Activated naive CD8-positive, alpha-beta T cell (primary cell): ENCODE data around the gene ATP9B.
"Not testable (repeated sequence)": the region's sequence is repeated elsewhere in the genome, so short reads cannot be mapped to it uniquely, and the experiment has no call there.

Source experiments
- H3K27ac Mint-ChIP-seq: one replicate; pipeline ENCODE4 v1.8.0; 2021; ENCODE audit warnings: mixed read lengths
- H3K27me3 Mint-ChIP-seq: one replicate; pipeline ENCODE4 v1.8.0; 2021; ENCODE audit warnings: mixed read lengths
- H3K36me3 Mint-ChIP-seq: one replicate; pipeline ENCODE4 v1.8.0; 2021; ENCODE audit warnings: mixed read lengths
- H3K4me1 Mint-ChIP-seq: one replicate; pipeline ENCODE4 v1.8.0; 2021; ENCODE audit warnings: low read depth, mixed read lengths
- H3K4me3 Mint-ChIP-seq: one replicate; pipeline ENCODE4 v1.8.0; 2021; ENCODE audit warnings: mild to moderate bottlenecking, mixed read lengths
- H3K9me3 Mint-ChIP-seq: one replicate; pipeline ENCODE4 v1.8.0; 2021; ENCODE audit warnings: low read depth, mixed read lengths

ATP9B gene

DNA sequence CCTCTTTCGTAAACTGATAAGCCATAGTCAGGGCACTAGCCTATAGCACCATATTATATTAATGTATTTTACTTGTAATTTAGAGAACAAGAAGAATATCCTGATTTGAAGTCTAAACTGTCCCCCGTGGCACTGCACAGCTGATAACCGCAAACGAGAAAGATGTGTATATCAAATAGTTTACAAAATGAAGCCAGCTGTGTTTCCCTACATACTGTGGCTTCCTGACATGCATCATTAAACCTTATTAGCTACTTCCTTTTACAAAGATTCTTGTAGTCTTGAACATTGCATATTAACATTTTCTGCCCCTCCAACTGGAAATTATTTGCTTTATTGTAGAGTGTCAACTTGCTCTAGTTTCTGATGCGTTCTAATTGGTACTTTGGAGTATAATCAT lies 173.1 kb downstream of the ATP9B start:
- no peak overlapping the region for H3K4me3 Mint-ChIP-seq
- H3K27me3 Mint-ChIP-seq: no peaks in the 10 kb centered on the region
- peaks cover 4% of the 10 kb centered on the region for H3K36me3 Mint-ChIP-seq
- H3K9me3 Mint-ChIP-seq: no peaks in the 10 kb centered on the region
- H3K4me1 Mint-ChIP-seq: peaks cover 6% of the 10 kb centered on the region
- H3K27ac Mint-ChIP-seq: no peak overlapping the region

DNA sequence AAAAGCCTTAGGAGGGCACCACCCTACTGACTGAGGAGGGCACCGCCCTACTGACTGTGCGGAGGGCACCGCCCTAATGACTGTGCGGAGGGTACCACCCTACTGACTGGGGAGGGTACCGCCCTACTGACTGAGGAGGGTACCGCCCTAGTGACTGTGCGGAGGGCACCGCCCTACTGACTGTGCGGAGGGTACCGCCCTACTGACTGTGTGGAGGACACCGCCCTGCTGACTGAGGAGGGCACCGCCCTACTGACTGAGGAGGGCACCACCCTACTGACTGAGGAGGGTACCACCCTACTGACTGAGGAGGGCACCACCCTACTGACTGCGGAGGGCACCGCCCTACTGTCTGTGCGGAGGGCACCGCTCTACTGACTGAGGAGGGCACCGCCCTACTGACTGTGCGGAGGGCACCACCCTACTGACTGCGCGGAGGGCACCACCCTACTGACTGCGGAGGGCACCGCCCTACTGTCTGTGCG lies 176.4 kb downstream of the ATP9B start:
- Mint-ChIP-seq H3K4me3 (no peak overlapping the region), H3K36me3 (no peaks in the 10 kb centered on the region), H3K4me1 (peaks cover 14% of the 10 kb centered on the region), H3K9me3 (no peaks in the 10 kb centered on the region), H3K27ac (no peak overlapping the region), H3K27me3 (no peaks in the 10 kb centered on the region)

DNA sequence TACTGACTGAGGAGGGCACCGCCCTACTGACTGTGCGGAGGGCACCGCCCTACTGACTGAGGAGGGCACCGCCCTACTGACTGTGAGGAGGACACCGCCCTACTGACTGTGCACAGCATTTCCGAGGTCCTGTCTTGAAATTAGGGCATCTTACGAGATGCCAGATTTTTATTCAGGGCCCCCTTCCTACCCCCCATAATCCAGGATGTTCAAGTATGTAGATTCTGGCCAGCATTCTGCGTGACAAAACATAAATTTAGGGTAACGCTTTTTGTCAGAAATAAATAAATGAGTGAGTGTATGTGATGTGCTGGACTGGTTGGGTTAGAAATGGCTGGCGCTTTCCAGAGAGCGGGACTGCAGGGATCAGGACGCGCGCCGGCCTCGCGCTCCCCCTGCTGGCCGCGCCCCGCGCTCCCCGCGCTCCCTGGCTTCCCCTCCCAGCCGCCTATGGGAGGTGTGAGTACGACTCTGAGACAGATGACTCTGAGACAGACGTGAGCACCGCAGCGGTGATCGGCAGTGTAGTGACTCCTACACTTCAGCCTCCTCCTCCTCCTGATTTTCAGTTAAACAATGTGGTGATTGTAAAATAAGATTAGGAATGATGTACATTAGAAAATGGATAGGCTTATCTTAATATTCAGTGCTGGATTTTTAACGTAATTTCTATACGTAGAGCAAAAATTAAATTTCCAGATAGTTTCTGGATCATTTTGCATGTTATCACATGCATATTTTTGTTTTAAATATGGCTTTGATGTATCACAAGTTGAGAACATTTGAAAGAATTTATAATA lies 177.3 kb downstream of the ATP9B start:
- no peaks in the 10 kb centered on the region for H3K27me3 Mint-ChIP-seq
- H3K4me3 Mint-ChIP-seq: peak overlapping the region; percentile 7
- peak overlapping the region; percentile 64 for H3K27ac Mint-ChIP-seq
- H3K4me1 Mint-ChIP-seq: peaks cover 14% of the 10 kb centered on the region
- no peaks in the 10 kb centered on the region for H3K9me3 Mint-ChIP-seq
- no peaks in the 10 kb centered on the region for H3K36me3 Mint-ChIP-seq

DNA sequence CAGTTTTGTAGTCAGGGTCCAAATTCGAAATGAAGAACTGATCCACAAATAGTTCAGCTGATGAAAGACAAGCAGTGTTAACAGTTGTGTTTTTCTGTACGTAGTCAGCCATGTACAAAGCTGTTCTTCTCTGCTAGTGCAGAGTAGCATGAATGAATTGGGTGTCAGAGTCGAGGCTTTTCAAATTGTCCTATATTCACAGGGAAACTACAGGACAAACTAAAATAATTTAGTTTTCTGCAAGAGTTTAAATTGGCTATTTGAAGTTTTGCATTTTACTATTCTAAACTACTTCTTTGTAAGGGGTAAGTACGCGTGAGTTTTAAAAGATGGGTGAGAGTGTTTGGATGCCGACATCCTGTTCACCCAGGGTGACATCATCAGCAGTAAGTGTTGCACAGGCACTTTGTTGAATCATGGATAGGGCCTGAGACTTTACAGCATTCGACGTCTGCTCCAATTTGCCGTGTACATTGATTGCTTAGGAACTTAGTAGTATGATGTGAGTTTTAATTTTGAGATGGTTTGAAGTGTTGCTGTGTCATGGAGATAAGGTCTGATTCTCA lies 179.4 kb downstream of the ATP9B start:
- H3K36me3 Mint-ChIP-seq: no peaks in the 10 kb centered on the region
- H3K4me3 Mint-ChIP-seq: no peak overlapping the region
- no peaks in the 10 kb centered on the region for H3K27me3 Mint-ChIP-seq

DNA sequence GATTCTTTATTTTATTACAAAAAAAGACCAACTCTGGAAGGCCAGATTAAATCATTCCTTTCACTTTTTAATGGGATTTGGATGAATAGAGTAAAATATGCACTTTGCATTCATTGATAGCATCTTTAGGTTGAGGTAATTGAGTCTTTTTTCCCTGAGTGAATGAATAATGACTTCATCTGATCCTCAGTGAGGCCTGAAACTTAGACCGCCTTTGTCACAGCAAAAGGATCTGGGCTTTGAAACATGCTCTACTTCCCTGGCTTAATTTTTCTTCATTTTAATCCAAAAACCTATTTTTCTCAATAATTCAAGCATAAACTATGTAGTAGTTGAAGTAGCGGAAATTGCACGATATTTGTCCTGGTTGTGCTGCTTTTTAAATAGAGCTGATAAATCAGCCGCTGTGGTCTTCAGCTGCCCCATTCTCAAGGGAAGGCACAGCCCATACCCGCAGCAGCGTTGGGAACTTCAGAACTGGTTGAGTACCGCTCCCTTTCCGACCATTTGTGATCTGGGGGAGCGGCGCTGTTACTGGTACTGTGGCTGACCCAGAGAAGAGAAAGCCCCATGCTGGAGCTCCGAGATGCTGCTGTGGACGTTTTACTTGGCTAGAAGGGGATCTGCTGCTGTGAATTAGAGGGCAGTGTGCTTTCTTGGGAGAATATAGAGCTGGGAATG lies 181.2 kb downstream of the ATP9B start:
- Mint-ChIP-seq H3K27ac (no peak overlapping the region), H3K27me3 (no peaks in the 10 kb centered on the region), H3K9me3 (no peaks in the 10 kb centered on the region), H3K4me3 (no peak overlapping the region), H3K36me3 (peaks cover 3% of the 10 kb centered on the region), H3K4me1 (peaks cover 14% of the 10 kb centered on the region)

More for the DNA sequence above, 179.4 kb downstream of the ATP9B start:
- peaks cover 14% of the 10 kb centered on the region for H3K4me1 Mint-ChIP-seq
- H3K9me3 Mint-ChIP-seq: no peaks in the 10 kb centered on the region
- H3K27ac Mint-ChIP-seq: no peak overlapping the region

DNA sequence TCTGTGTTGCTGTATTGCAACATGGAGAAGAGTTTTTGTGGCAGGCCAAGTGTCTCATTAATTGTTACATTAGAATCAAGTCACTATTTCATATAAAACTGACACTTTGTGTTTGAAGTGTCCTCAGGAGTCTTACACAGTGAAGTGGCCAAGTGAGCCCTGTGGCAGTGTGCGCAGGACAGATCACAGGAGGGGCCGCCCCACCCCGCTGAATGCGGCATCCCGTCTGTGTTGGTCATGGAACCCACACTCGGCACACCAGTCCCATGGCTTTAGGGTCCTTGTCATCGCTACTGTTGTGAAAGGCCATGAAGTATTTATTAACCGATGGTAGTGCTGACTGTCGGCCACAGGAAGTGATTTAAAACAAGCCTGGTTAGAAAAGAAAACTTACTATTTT lies 181.8 kb downstream of the ATP9B start:
- H3K4me1 Mint-ChIP-seq: peaks cover 14% of the 10 kb centered on the region
- peaks cover 5% of the 10 kb centered on the region for H3K36me3 Mint-ChIP-seq
- no peaks in the 10 kb centered on the region for H3K27me3 Mint-ChIP-seq
- no peak overlapping the region for H3K4me3 Mint-ChIP-seq
- H3K27ac Mint-ChIP-seq: no peak overlapping the region
- no peaks in the 10 kb centered on the region for H3K9me3 Mint-ChIP-seq

DNA sequence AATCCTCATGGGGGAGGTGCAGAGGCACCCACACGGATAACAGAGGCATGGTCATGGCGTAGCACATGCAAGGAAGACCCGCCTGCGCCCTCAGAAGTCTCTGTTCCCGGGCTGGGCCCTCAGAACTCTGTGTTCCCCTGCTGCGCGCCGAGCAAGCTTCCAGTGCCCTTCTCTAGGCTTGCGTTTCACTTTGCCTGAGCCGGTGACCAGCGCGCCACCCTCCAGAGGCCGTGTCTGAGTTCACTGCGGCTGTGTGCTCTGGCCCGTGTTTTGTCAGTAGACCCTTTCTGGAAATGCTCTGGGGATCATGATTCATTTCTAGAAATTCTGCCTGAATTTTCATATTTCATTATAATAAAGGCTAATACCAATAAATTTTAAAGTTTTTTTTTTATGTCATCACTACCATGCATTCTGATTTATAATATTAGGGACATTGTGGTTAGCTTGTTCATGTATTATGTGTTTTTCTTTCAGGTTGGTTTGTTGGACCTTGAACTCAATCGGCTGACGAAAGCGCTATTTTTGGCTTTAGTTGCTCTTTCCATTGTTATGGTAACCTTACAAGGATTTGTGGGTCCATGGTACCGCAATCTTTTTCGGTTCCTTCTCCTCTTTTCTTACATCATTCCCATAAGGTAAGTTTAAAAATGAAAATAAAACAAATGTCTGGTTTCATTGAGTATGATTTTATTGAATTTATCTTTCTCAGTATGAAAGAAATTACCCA lies 183.9 kb downstream of the ATP9B start:
- Mint-ChIP-seq H3K27me3 (no peaks in the 10 kb centered on the region), H3K36me3 (peaks cover 9% of the 10 kb centered on the region), H3K4me3 (no peak overlapping the region), H3K9me3 (no peaks in the 10 kb centered on the region), H3K4me1 (peaks cover 7% of the 10 kb centered on the region), H3K27ac (no peak overlapping the region)

DNA sequence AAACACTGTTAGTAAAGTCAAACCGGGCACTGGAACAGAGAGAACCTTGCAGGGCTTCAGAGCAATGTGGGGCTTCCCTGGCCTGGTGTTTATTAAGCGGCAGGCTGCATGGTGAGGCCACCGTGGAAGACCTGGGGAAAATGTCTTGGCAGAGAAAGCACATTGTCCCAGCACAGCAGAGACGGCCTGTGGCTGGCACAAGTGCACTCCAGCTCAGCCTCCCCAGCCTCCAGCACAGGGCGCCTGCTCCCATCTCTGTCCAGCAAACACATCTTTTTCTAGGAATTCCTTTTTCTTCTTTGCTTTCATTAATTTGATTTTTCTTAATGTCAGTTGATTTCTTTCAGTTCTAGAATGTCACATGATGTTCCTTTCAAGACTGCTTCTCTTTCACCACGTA lies 188.3 kb downstream of the ATP9B start:
- Mint-ChIP-seq H3K27me3 (no peaks in the 10 kb centered on the region), H3K4me3 (no peak overlapping the region), H3K4me1 (no peaks in the 10 kb centered on the region), H3K36me3 (peaks cover 22% of the 10 kb centered on the region), H3K27ac (no peak overlapping the region), H3K9me3 (no peaks in the 10 kb centered on the region)

DNA sequence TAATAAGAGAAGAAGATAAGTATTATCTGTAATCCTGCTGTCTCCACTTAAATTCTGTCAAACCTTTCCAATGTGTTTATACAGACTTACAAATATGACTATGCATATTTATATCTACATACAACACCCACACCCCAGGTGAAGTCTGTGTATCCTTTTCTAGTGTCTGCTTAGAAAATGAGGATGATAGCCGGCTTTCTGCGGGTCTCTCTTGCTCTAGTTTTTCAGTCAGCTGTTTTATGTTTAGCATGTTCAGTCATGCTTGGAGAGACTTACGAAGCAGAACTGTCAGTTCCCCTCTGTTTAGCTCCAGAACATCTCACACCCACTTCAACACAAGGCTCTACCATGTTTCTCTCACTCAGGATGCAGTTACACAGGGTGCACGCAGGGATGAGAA lies 189.3 kb downstream of the ATP9B start:
- H3K4me1 Mint-ChIP-seq: no peaks in the 10 kb centered on the region
- peaks cover 25% of the 10 kb centered on the region for H3K36me3 Mint-ChIP-seq
- H3K4me3 Mint-ChIP-seq: no peak overlapping the region
- H3K27me3 Mint-ChIP-seq: no peaks in the 10 kb centered on the region
- no peaks in the 10 kb centered on the region for H3K9me3 Mint-ChIP-seq
- H3K27ac Mint-ChIP-seq: no peak overlapping the region

DNA sequence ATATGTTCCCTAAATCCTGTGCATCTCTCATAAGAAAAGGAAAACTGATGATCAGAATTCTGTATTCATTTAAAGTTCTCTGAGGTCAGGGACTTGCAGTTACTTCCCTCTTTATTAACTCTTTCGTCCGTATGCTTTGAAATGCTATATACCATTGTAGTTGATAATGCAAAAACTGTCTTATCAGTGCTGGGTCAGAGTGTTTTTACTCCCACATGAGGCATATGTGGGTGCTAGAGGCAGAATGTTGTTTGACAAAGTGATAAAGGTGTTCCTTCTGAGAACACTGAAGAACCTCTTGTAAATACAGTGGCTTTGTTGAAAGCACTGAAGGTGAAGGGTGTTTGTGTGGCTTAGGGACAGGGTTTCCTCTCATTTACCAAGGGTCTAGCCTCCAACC lies 190.0 kb downstream of the ATP9B start:
- peaks cover 28% of the 10 kb centered on the region for H3K36me3 Mint-ChIP-seq
- no peak overlapping the region for H3K27ac Mint-ChIP-seq
- H3K9me3 Mint-ChIP-seq: no peaks in the 10 kb centered on the region
- H3K4me3 Mint-ChIP-seq: no peak overlapping the region
- H3K4me1 Mint-ChIP-seq: no peaks in the 10 kb centered on the region
- no peaks in the 10 kb centered on the region for H3K27me3 Mint-ChIP-seq

DNA sequence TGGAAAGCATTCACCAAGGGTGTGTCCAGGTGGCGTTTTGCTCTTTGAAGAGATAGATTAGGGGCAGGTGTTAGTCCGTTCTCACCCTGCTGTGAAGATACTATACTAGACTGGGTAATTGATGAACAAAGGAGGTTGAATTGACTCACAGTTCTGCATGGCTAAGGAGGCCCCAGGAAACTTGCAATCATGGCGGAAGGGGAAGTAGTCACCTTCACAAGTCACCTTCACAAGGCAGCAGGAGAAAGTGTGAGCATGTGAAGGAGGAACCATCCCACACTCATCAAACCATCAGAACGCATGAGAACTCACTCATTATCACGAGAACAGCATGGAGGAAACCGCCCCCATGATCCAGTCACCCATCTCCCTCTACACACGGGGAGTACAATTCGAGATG lies 190.8 kb downstream of the ATP9B start:
- H3K36me3 Mint-ChIP-seq: peaks cover 36% of the 10 kb centered on the region
- no peak overlapping the region for H3K27ac Mint-ChIP-seq
- H3K27me3 Mint-ChIP-seq: no peaks in the 10 kb centered on the region
- peaks cover 7% of the 10 kb centered on the region for H3K9me3 Mint-ChIP-seq
- no peak overlapping the region for H3K4me3 Mint-ChIP-seq
- H3K4me1 Mint-ChIP-seq: no peaks in the 10 kb centered on the region

DNA sequence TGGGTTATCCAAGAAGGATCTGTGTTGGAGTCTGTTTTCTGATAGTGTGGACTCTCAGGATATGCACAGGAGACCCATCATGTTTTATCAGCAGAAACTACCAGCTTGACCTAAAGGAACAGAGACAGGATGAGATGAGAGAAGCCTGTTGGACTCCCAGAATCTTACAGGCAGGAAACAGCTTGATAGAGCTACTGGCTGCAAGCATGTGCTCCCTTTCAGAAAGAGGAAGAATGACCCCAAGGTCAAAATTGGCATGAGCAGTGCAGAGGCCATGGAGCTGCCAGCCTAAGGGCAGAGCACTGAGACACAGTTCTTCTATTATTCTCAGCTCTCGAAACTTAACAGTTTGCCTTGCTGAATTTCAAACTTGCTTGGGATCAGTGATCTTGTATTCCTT lies 191.3 kb downstream of the ATP9B start:
- Mint-ChIP-seq H3K36me3 (peaks cover 36% of the 10 kb centered on the region), H3K4me3 (no peak overlapping the region), H3K4me1 (no peaks in the 10 kb centered on the region), H3K27ac (no peak overlapping the region), H3K27me3 (no peaks in the 10 kb centered on the region), H3K9me3 (peaks cover 9% of the 10 kb centered on the region)

DNA sequence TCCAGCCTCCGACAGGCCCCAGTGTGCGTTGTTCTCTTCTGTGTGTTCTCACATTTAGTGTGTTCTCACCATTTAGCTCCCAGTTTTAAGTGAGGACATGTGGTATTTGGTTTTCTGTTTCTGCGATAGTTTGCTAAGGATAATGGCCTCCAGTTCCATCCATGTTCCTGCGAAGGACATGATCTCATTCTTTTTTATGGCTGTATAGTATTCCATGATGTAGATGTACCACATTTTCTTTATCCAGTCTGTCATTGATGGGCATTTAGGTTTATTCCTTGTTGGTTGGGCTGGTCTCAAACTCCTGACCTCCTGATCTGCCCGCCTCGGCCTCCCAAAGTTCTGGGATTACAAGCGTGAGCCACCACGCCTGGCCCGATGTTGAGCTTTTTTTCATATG lies 195.9 kb downstream of the ATP9B start:
- H3K36me3 Mint-ChIP-seq: peaks cover 38% of the 10 kb centered on the region
- H3K27ac Mint-ChIP-seq, H3K9me3 Mint-ChIP-seq, H3K4me1 Mint-ChIP-seq, H3K27me3 Mint-ChIP-seq, H3K4me3 Mint-ChIP-seq: not testable (repeated sequence)

DNA sequence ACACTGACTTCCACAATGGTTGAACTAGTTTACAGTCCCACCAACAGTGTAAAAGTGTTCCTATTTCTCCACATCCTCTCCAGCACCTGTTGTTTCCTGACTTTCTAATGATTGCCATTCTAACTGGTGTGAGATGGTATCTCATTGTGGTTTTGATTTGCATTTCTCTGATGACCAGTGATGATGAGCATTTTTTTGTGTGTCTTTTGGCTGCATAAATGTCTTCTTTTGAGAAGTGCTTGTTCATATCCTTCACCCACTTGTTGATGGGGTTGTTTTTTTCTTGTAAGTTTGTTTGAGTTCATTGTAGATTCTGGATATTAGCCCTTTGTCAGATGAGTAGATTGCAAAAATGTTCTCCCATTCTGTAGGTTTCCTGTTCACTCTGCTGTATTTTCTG lies 202.6 kb downstream of the ATP9B start:
- H3K36me3 Mint-ChIP-seq: peaks cover 26% of the 10 kb centered on the region
- H3K9me3 Mint-ChIP-seq, H3K27me3 Mint-ChIP-seq, H3K4me1 Mint-ChIP-seq, H3K4me3 Mint-ChIP-seq, H3K27ac Mint-ChIP-seq: not testable (repeated sequence)

DNA sequence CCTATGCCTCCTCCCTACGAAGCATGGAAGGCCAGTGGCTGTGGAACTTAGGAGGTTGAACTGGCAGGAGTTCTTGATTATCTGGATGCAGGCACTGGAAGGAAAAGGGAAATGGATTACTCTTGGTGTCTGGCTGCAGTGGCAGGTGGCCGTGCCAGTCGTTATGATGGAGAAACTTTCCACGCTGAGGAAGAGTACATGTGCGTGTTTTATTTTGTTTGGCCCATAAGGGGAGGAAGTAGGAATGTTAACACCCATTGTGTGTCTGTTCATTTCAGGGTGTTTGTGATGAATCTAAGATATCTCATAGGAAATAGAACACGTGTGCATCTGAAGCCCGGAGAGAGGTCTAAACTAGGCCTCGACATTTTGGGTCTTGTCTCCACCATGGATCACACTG lies 203.7 kb downstream of the ATP9B start:
- Mint-ChIP-seq H3K36me3 (peaks cover 26% of the 10 kb centered on the region), H3K4me3 (no peak overlapping the region), H3K27me3 (no peaks in the 10 kb centered on the region), H3K9me3 (no peaks in the 10 kb centered on the region), H3K4me1 (peaks cover 5% of the 10 kb centered on the region), H3K27ac (no peak overlapping the region)
